GM18909 (cell line): Measurements from ENCODE around the gene HBZ.
"Not testable (repeated sequence)": the region's sequence is repeated elsewhere in the genome, so short reads cannot be mapped to it uniquely, and the experiment has no call there.

Experiments used
- ATAC-seq: cut with Tn5 transposase; IDR thresholded peaks from one replicate; pipeline ENCODE4 v1.9.1; 2021; ENCODE audit warnings: mild to moderate bottlenecking; ENCODE audit not compliant: unreplicated experiment, poor library complexity

The HBZ gene

GRCh38 chr16:163696-164095, 11.3 kb downstream of the HBZ start:
- not testable (repeated sequence) for ATAC-seq

GRCh38 chr16:164134-164823, 11.8 kb downstream of the HBZ start:
- not testable (repeated sequence) for ATAC-seq

- ATAC-seq: no peak
These were observed 12.5 kb downstream of the HBZ start for GRCh38 chr16:164827-165538.

- ATAC-seq: no peak
These were observed 13.3 kb downstream of the HBZ start, which contains the start of gene HBM for GRCh38 chr16:165539-166374. Gene HBM (plus strand): TSS chr16:165978. CDS start chr16:165998, 20 bp downstream.

GRCh38 chr16:166375-167121, 14.1 kb downstream of the HBZ start:
- ATAC-seq: no peak

- no peak for ATAC-seq
These were observed 14.8 kb downstream of the HBZ start for GRCh38 chr16:167122-167690.

- ATAC-seq: no peak
These were observed 16.0 kb downstream of the HBZ start for GRCh38 chr16:168424-168823.

- no peak for ATAC-seq
These were observed 16.6 kb downstream of the HBZ start for GRCh38 chr16:169014-169413.

GRCh38 chr16:170088-170507, 17.7 kb downstream of the HBZ start:
- not testable (repeated sequence) for ATAC-seq

- no peak for ATAC-seq
These were observed 18.3 kb downstream of the HBZ start for GRCh38 chr16:170788-171187.

- not testable (repeated sequence) for ATAC-seq
These were observed 20.0 kb downstream of the HBZ start, which contains the start of gene HBA2 for GRCh38 chr16:172374-172941. Gene HBA2 (plus strand): TSS chr16:172876. CDS start chr16:172913, 37 bp downstream.

GRCh38 chr16:173211-173854, 20.9 kb downstream of the HBZ start:
- not testable (repeated sequence) for ATAC-seq

GRCh38 chr16:173928-174769, 21.7 kb downstream of the HBZ start:
- not testable (repeated sequence) for ATAC-seq

- no peak for ATAC-seq
These were observed 22.8 kb downstream of the HBZ start for GRCh38 chr16:175011-175949.

- ATAC-seq: not testable (repeated sequence)
These were observed 23.6 kb downstream of the HBZ start for GRCh38 chr16:176006-176405.

- ATAC-seq: not testable (repeated sequence)
These were observed 24.3 kb downstream of the HBZ start, which contains the start of gene HBA1 for GRCh38 chr16:176477-177382. Gene HBA1 (plus strand): TSS chr16:176680. CDS start chr16:176717, 37 bp downstream.
